ENCODE measurements around the gene RALGAPB. TPM values are rescaled to one million over a fixed set of nuclear protein-coding genes. Genes with fewer than 3 reads are reported as not detected.
A peak's percentile ranks its signal among the peaks of the same experiment; 100 is the strongest.

RALGAPB gene
- total and polyA plus RNA-seq, 2 of the 13 experiments (the other 11 are each of a cell fraction or from before 2014, with no cell fraction given) = 17.6 to 30.6 TPM

- intact Hi-C loops (cut with micrococcal nuclease; ENCODE audit: unreplicated experiment) (loop anchor here (1.0 to 5.0 kb wide), 2 partner anchors 14 to 183 kb away; no protein-coding TSS in a partner anchor), in situ Hi-C loops (cut with HindIII; ENCODE audit: extremely low pct_ligation_motif_present, low pct_unique_long_range_greater_than_20kb) (no loop called here)
- H3K4me3 ChIP-seq (replicated peaks in 1 of 3; ENCODE audit: insufficient read depth in 1 of 3, low read depth in 2 of 3, low read length in 3 of 3) = 0 out of 6 replicates have a peak overlapping the region, but pooled peaks of 1 of the 3 experiments have one; percentile 3
- H3K36me3 ChIP-seq (replicated peaks in 1 of 2; ENCODE audit: control insufficient read depth in 1 of 2, insufficient read depth in 2 of 2, low read length in 2 of 2) = no peaks in the 10 kb centered on the region
- POLR2A ChIA-PET = interaction anchor here (0.9 to 1.2 kb wide), 3 partner anchors 12 to 25 kb away, joined by 3 to 6 read pairs (median 5); partner anchors contain the start of genes RALGAPB and SNHG17
- DNase-seq (ENCODE audit: low spot score) (peak; percentile 92), ATAC-seq (peak; percentile 97), FAIRE-seq (peak; percentile 83)
- H3K9me3 ChIP-seq (ENCODE audit: low read length) = no peaks in the 10 kb centered on the region
- H2AFZ ChIP-seq (ENCODE audit: low read length) = no peak overlapping the region
- no peaks in the 10 kb centered on the region for H4K20me1 ChIP-seq (ENCODE audit: insufficient read depth, low read length)
- no peak overlapping the region for H3K9ac ChIP-seq (ENCODE audit: insufficient read depth, low read depth, low read length)
- H3K27ac ChIP-seq (ENCODE audit: extremely low read length, insufficient read depth, low read length) = peak overlapping the region; percentile 7
- CTCF ChIA-PET (ENCODE audit: low intra/inter-chr PET ratio, low total read pairs) = no interaction called here
- no peaks in the 10 kb centered on the region for H3K79me2 ChIP-seq (ENCODE audit: insufficient read depth, low read length)
- BruUV-seq (replicated peaks) = no TSS peak
- peaks cover 11% of the 10 kb centered on the region for H3K4me1 ChIP-seq (ENCODE audit: insufficient read depth, low read length)
- WGBS (ENCODE audit: low lambda C conversion rate) = 14% methylated on average over 5 of the region's 5 CpGs
- peak overlapping the region; percentile 46 for H3K4me2 ChIP-seq (ENCODE audit: low read depth, low read length)
- no peaks in the 10 kb centered on the region for H3K27me3 ChIP-seq (ENCODE audit: control insufficient read depth in 1 of 2, insufficient read depth in 2 of 2, low read length in 2 of 2)
- TF ChIP-seq NFATC3 (CRISPR knock-in tag; IDR thresholded peaks at IDR 0.05) (no peak), NR2F1 (CRISPR knock-in tag; IDR thresholded peaks at IDR 0.05) (0 out of 4 replicates have a peak, but pooled peaks of 1 of the 2 experiments have one; percentile 25), PHF5A (CRISPR knock-in tag; IDR thresholded peaks at IDR 0.05; ENCODE audit: low read depth, unreplicated experiment) (peak; percentile 64), NKX3-1 (CRISPR knock-in tag; IDR thresholded peaks at IDR 0.05) (0 out of 2 replicates have a peak, but pooled peaks have one; percentile 34), FOSL1 (CRISPR knock-in tag; IDR thresholded peaks at IDR 0.05; ENCODE audit: borderline replicate concordance) (peak; percentile 72; the same call in 1 of the 2 replicates), ZNF574 (CRISPR knock-in tag; IDR thresholded peaks at IDR 0.05) (peak; percentile 59; the same call in 1 of the 2 replicates), ZNF816 (CRISPR knock-in tag; IDR thresholded peaks at IDR 0.05; ENCODE audit: borderline replicate concordance) (peak; percentile 44; the same call in 1 of the 2 replicates), SAP130 (CRISPR knock-in tag; IDR thresholded peaks at IDR 0.05; ENCODE audit: low read depth) (peak; percentile 65), ATAD3A (CRISPR knock-in tag; IDR thresholded peaks at IDR 0.05) (no peak), ZNF207 (IDR thresholded peaks at IDR 0.05; ENCODE audit: borderline replicate concordance) (no peak), MED1 (CRISPR knock-in tag; IDR thresholded peaks at IDR 0.05) (0 out of 2 replicates have a peak, but pooled peaks have one; percentile 42), ELF1 (CRISPR knock-in tag; IDR thresholded peaks at IDR 0.05) (peak; percentile 50; the same call in 1 of the 2 replicates), XBP1 (CRISPR knock-in tag; IDR thresholded peaks at IDR 0.05) (0 out of 2 replicates have a peak, but pooled peaks have one; percentile 40), DMAP1 (CRISPR knock-in tag; IDR thresholded peaks at IDR 0.05) (no peak), FOXP4 (CRISPR knock-in tag; IDR thresholded peaks at IDR 0.05) (0 out of 2 replicates have a peak, but pooled peaks have one; percentile 28), HNRNPL (IDR thresholded peaks at IDR 0.05; ENCODE audit: low read depth, low read length) (no peak), GATAD2A (CRISPR knock-in tag; IDR thresholded peaks at IDR 0.05) (peak; percentile 25), GABPB1 (CRISPR knock-in tag; IDR thresholded peaks at IDR 0.05) (peak; percentile 42; the same call in 1 of the 2 replicates), RXRB (CRISPR knock-in tag; IDR thresholded peaks at IDR 0.05; ENCODE audit: borderline replicate concordance) (peak; percentile 58; the same call in 1 of the 2 replicates), CBX5 (CRISPR knock-in tag; IDR thresholded peaks at IDR 0.05; ENCODE audit: borderline replicate concordance) (no peak), GFI1 (CRISPR knock-in tag; IDR thresholded peaks at IDR 0.05; ENCODE audit: borderline replicate concordance) (peak; percentile 85), ISL2 (CRISPR knock-in tag; IDR thresholded peaks at IDR 0.05) (0 out of 2 replicates have a peak, but pooled peaks have one; percentile 23)
These were observed 12.5 kb upstream of the RALGAPB start for GRCh38 chr20:38460040-38460623.
